Erythroblast (primary cell): ENCODE data around the gene RASSF7.

Experiments used
- GATA1 ChIP-seq: IDR thresholded peaks from 2 replicates; pipeline ENCODE4 v1.6.1; 2011; ENCODE audit warnings: low read depth, mild to moderate bottlenecking, control low read depth, low read length, moderate library complexity
- POLR2A ChIP-seq: IDR thresholded peaks from 2 replicates; pipeline ENCODE4 v1.6.1; 2011; ENCODE audit warnings: mild to moderate bottlenecking, low read length

- no peak for TF ChIP-seq GATA1
- TF ChIP-seq POLR2A = no peak
These were observed 20.6 kb downstream of the RASSF7 start for GRCh38 chr11:581342-581741.
